HepG2 (cell line): ENCODE data around the gene LRBA. TPM values are rescaled to one million over a fixed set of nuclear protein-coding genes. Genes with fewer than 3 reads are reported as not detected.

Experiments used
- ATAC-seq: fragments of 200-7000 bp; cut with Tn5 transposase; 3 replicates; pipeline ENCODE4 v1.9.1; 2020; ENCODE audit warnings: mild to moderate bottlenecking, moderate library complexity
- BruUV-seq: library from RNA; stranded (reverse); fragments of 400-500 nt; replicated peaks from 2 replicates; lab custom pipeline; 2021; lab: Mats Ljungman, UMichigan
- CTCF ChIA-PET: fragments of 300-600 bp; formaldehyde crosslinking; extraction: SDS; loops from one replicate; lab custom pipeline; 2021; ENCODE audit warnings: low total read pairs, inconsistent platforms, low intra/inter-chr PET ratio; lab: Yijun Ruan, JAX
- POLR2A ChIA-PET: fragments of 350-600 bp; sonication (Branson Sonifier 250); formaldehyde crosslinking; loops from one replicate; lab custom pipeline; 2020; ENCODE audit warnings: antibody characterized with exemption, inconsistent platforms; lab: Yijun Ruan, JAX
- DNase-seq: peaks from one replicate; pipeline ENCODE4 v3.0.0-alpha.2; 2015; ENCODE audit warnings: low spot score
- FAIRE-seq: peaks from 3 replicates; lab custom pipeline; 2011; peaks lifted over from hg19 to GRCh38; lab: Jason Lieb, UNC
- H2AFZ ChIP-seq: one replicate; pipeline ENCODE4 v1.6.1; 2011; ENCODE audit warnings: low read length, inconsistent platforms
- H3K27ac ChIP-seq: fragments of 300-600 bp; 3 replicates; pipeline ENCODE4 v1.8.0; 2011; ENCODE audit warnings: mixed run types, mild to moderate bottlenecking, mixed read lengths, low read length, inconsistent platforms; ENCODE audit not compliant: insufficient read depth; ENCODE audit errors: extremely low read length
- H3K27me3 ChIP-seq, 2 experiments: fragments of 200-600 bp in 1 of 2; 2 replicates in 1 of 2; 3 replicates in 1 of 2; pipeline versions ENCODE4 v1.6.0 to v1.8.0; 2011; ENCODE audit warnings: low read length in 2 of 2, mild to moderate bottlenecking in 2 of 2, moderate library complexity in 2 of 2, inconsistent platforms in 1 of 2; ENCODE audit not compliant: insufficient read depth in 2 of 2, control insufficient read depth in 1 of 2
- H3K36me3 ChIP-seq, 2 experiments: fragments of 200-600 bp in 1 of 2; replicated peaks in 1 of 2; 2 replicates in 1 of 2; 3 replicates in 1 of 2; pipeline versions ENCODE4 v1.5.1 to v1.8.0; 2011; ENCODE audit warnings: low read length in 2 of 2, inconsistent platforms in 1 of 2; ENCODE audit not compliant: insufficient read depth in 2 of 2, control insufficient read depth in 1 of 2
- H3K4me1 ChIP-seq: 2 replicates; pipeline ENCODE4 v1.5.1; 2012; ENCODE audit warnings: low read length, inconsistent platforms; ENCODE audit not compliant: insufficient read depth
- H3K4me2 ChIP-seq: 2 replicates; pipeline ENCODE4 v1.6.0; 2011; ENCODE audit warnings: low read depth, low read length, inconsistent platforms
- H3K4me3 ChIP-seq, 3 experiments: fragments of 200-600 bp in 1 of 3; sonication (generic), shearing (Covaris generic) in 1 of 3; replicated peaks in 1 of 3; 2 replicates each; pipeline ENCODE4 v1.5.1; 2011 to 2016; ENCODE audit warnings: low read length in 3 of 3, inconsistent platforms in 2 of 3, low read depth in 2 of 3, mild to moderate bottlenecking in 2 of 3, control low read depth in 1 of 3, mixed read lengths in 1 of 3; ENCODE audit not compliant: insufficient read depth in 1 of 3
- H3K79me2 ChIP-seq: one replicate; pipeline ENCODE4 v1.6.1; 2011; ENCODE audit warnings: low read length, inconsistent platforms; ENCODE audit not compliant: insufficient read depth
- H3K9ac ChIP-seq: 2 replicates; pipeline ENCODE4 v1.6.0; 2011; ENCODE audit warnings: mild to moderate bottlenecking, low read depth, low read length, inconsistent platforms; ENCODE audit not compliant: insufficient read depth
- H3K9me3 ChIP-seq: 2 replicates; pipeline ENCODE4 v1.5.1; 2012; ENCODE audit warnings: mild to moderate bottlenecking, low read length
- H4K20me1 ChIP-seq: 2 replicates; pipeline ENCODE4 v1.6.0; 2011; ENCODE audit warnings: inconsistent platforms, mild to moderate bottlenecking, low read length, moderate library complexity; ENCODE audit not compliant: insufficient read depth
- ARNT ChIP-seq: fragments of 450-650 bp; IDR thresholded peaks from 2 replicates; pipeline ENCODE4 v1.6.1; 2017
- CBFB ChIP-seq: sonication (generic); formaldehyde crosslinking; IDR thresholded peaks from 2 replicates; pipeline ENCODE4 v1.4.0; 2020; ENCODE audit warnings: missing genetic modification reagents
- FOSL1 ChIP-seq: sonication (generic); formaldehyde crosslinking; IDR thresholded peaks from 2 replicates; pipeline ENCODE4 v1.9.0; 2021; ENCODE audit warnings: missing genetic modification reagents, borderline replicate concordance
- GATAD1 ChIP-seq: IDR thresholded peaks from 2 replicates; pipeline ENCODE4 v1.6.1; 2016; ENCODE audit warnings: missing genetic modification reagents, missing compliant biosample characterization
- GLMP ChIP-seq: sonication (generic); formaldehyde crosslinking; IDR thresholded peaks from 2 replicates; pipeline ENCODE4 v1.9.0; 2021; ENCODE audit warnings: missing genetic modification reagents, mild to moderate bottlenecking, borderline replicate concordance
- HOXA5 ChIP-seq: sonication (generic); formaldehyde crosslinking; IDR thresholded peaks from 2 replicates; pipeline ENCODE4 v1.4.0; 2020; ENCODE audit warnings: missing genetic modification reagents
- NPAS2 ChIP-seq: sonication (generic); formaldehyde crosslinking; IDR thresholded peaks from 2 replicates; pipeline ENCODE4 v1.8.0; 2022; ENCODE audit warnings: mild to moderate bottlenecking, missing genetic modification reagents, borderline replicate concordance
- SMC3 ChIP-seq: IDR thresholded peaks from 2 replicates; pipeline ENCODE4 v1.6.1; 2011; ENCODE audit warnings: low read length, improper control_type of control experiment
- SNRNP70 ChIP-seq: fragments of 200-400 bp; formaldehyde crosslinking; IDR thresholded peaks from 2 replicates; pipeline ENCODE4 v1.6.1; 2017; ENCODE audit warnings: mild to moderate bottlenecking, low read depth, low read length, moderate library complexity
- TAF15 ChIP-seq: fragments of 200-400 bp; formaldehyde crosslinking; IDR thresholded peaks from one replicate; pipeline ENCODE4 v1.6.1; 2018; ENCODE audit warnings: mild to moderate bottlenecking, low read depth, low read length; ENCODE audit not compliant: poor library complexity, severe bottlenecking
- TRIM24 ChIP-seq: sonication (generic); formaldehyde crosslinking; IDR thresholded peaks from 2 replicates; pipeline ENCODE4 v1.8.0; 2022; ENCODE audit warnings: mild to moderate bottlenecking, missing genetic modification reagents
- ZNF143 ChIP-seq: sonication (generic); formaldehyde crosslinking; IDR thresholded peaks from 2 replicates; pipeline ENCODE4 v1.4.0; 2020; ENCODE audit warnings: missing genetic modification reagents
- ZNF564 ChIP-seq: sonication (generic); formaldehyde crosslinking; IDR thresholded peaks from 2 replicates; pipeline ENCODE4 v1.8.1; 2023; ENCODE audit warnings: mild to moderate bottlenecking, missing genetic modification reagents
- ZNF720 ChIP-seq: sonication (generic); formaldehyde crosslinking; IDR thresholded peaks from 2 replicates; pipeline ENCODE4 v1.4.0; 2020; ENCODE audit warnings: missing genetic modification reagents
- ZNF737 ChIP-seq: sonication (generic); formaldehyde crosslinking; IDR thresholded peaks from 2 replicates; pipeline ENCODE4 v1.5.0; 2020; ENCODE audit warnings: missing genetic modification reagents, mild to moderate bottlenecking, borderline replicate concordance
- WGBS: methylation state at CpG from one replicate; pipeline ENCODE4 v1.1.6; 2017; ENCODE audit warnings: low lambda C conversion rate; 5-methylcytosine and 5-hydroxymethylcytosine counted together
- in situ Hi-C: cut with HindIII; loops from 2 replicates; pipeline ENCODE4 v1.10.0; 2017; ENCODE audit warnings: low pct_unique_long_range_greater_than_20kb; ENCODE audit not compliant: extremely low pct_ligation_motif_present
- intact Hi-C: fragments of 100-400 bp; cut with micrococcal nuclease; formaldehyde crosslinking; loops from one replicate; pipeline ENCODE4 v1.10.0; 2022; ENCODE audit not compliant: unreplicated experiment
- polyA plus RNA-seq, 8 experiments: library from polyadenylated mRNA; depleted of rRNA in 3 of 8; stranded (reverse) in 7 of 8; unstranded in 1 of 8; fragments of >200 nt; fragmentation: Illumina TruSeq in 4 of 8; extraction: Trizol in 4 of 8; gene quantifications; 2 replicates each; pipeline versions ENCODE4 v1.2.1 to v1.2.3, GENCODE V29; 2011 to 2016; ENCODE audit warnings: low read depth in 4 of 8, missing spikeins in 1 of 8, mixed read lengths in 1 of 8; ENCODE audit not compliant: insufficient read depth in 1 of 8
- total RNA-seq, 5 experiments: library from RNA; depleted of rRNA; stranded (reverse); fragments of >200 nt; fragmentation: Illumina TruSeq; extraction: Trizol; gene quantifications; 2 replicates each; pipeline ENCODE4 v1.2.3, GENCODE V29; 2016; ENCODE audit warnings: low read depth in 1 of 5
- TF ChIP-seq, protein P1 (sequence below): sonication (generic); formaldehyde crosslinking; IDR thresholded peaks from 2 replicates; pipeline ENCODE4 v1.8.0; 2022; ENCODE audit warnings: mild to moderate bottlenecking, missing genetic modification reagents, moderate library complexity
- TF ChIP-seq, protein P2 (sequence below): sonication (generic); formaldehyde crosslinking; IDR thresholded peaks from 2 replicates; pipeline ENCODE4 v1.4.0; 2020; ENCODE audit warnings: missing genetic modification reagents
- TF ChIP-seq, protein P3 (sequence below): sonication (generic); formaldehyde crosslinking; IDR thresholded peaks from 2 replicates; pipeline ENCODE4 v1.4.0; 2020; ENCODE audit warnings: missing genetic modification reagents

Gene LRBA
- total and polyA plus RNA-seq, 2 of the 13 experiments (the other 11 are each of a cell fraction or from before 2014, with no cell fraction given), result 21.0 to 37.2 TPM

DNA sequence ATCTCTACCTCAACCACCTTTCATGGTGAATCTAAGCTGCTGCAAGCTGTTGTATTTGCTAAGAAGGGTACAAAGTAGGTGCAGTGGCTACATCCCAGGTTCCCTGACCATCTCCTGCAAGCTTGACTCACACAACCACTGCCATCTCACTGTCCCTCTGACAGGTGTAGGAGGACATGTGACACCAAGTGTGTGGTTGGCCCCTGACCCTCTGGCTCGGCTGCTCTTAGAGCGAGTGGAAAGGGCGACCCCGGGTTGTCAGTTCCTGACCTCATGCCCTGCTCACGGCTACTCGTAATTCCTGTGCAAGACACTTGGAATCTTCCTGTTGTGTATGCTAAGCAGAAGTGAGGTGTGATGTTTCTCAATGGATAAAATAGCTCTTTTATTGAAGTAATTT is 752.5 kb downstream of the LRBA start (continued):
- TF ChIP-seq CBFB (CRISPR knock-in tag) (no peak), ZNF720 (no peak), TRIM24 (CRISPR knock-in tag) (no peak), ZNF143 (CRISPR knock-in tag) (no peak), SMC3 (no peak), GLMP (CRISPR knock-in tag) (no peak)
- TF ChIP-seq, protein P1, sequence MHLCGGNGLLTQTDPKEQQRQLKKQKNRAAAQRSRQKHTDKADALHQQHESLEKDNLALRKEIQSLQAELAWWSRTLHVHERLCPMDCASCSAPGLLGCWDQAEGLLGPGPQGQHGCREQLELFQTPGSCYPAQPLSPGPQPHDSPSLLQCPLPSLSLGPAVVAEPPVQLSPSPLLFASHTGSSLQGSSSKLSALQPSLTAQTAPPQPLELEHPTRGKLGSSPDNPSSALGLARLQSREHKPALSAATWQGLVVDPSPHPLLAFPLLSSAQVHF (CRISPR knock-in tag), result no peak

DNA sequence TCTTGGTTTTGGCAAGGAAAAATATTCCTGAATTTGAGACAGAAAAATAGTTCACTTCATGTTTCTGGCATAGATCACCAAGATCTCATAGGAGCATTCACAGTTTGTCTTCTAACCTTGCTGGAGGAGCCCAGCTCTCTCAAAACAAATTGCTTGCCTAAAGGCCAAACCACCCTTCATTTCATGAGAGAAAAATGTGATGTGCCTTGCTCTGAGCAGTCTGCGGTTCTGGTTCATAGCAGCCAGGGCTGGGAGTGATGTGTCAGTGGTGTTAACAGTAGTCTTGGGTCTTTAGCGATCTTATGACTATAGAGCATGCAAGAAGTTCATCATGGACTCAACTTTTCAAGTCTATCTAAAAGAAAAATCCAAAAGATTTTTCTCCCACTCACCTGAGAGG is 753.5 kb downstream of the LRBA start:
- 100% methylated on average over 2 of the region's 2 CpGs for WGBS
- Histone ChIP-seq H3K36me3 (peaks cover 0 to 2% of the 10 kb centered on the region in 2 experiments; a peak in 1 of 5 replicates), H4K20me1 (no peaks in the 10 kb centered on the region), H2AFZ (no peak overlapping the region), H3K27me3 (no peaks in the 10 kb centered on the region), H3K4me2 (no peak overlapping the region), H3K4me1 (peaks cover 53% of the 10 kb centered on the region), H3K79me2 (no peaks in the 10 kb centered on the region), H3K9me3 (no peaks in the 10 kb centered on the region), H3K4me3 (no peak overlapping the region), H3K9ac (no peak overlapping the region), H3K27ac (no peak overlapping the region)
- no TSS peak for BruUV-seq
- POLR2A ChIA-PET, result no interaction called here
- no peak for DNase-seq
- in situ Hi-C loops, result no loop called here
- CTCF ChIA-PET, result no interaction called here
- no peak for ATAC-seq
- FAIRE-seq, result no peak
- intact Hi-C loops, result no loop called here
- TF ChIP-seq, protein P2, sequence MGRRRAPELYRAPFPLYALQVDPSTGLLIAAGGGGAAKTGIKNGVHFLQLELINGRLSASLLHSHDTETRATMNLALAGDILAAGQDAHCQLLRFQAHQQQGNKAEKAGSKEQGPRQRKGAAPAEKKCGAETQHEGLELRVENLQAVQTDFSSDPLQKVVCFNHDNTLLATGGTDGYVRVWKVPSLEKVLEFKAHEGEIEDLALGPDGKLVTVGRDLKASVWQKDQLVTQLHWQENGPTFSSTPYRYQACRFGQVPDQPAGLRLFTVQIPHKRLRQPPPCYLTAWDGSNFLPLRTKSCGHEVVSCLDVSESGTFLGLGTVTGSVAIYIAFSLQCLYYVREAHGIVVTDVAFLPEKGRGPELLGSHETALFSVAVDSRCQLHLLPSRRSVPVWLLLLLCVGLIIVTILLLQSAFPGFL (CRISPR knock-in tag), result no peak
- TF ChIP-seq FOSL1 (CRISPR knock-in tag), result no peak
- TF ChIP-seq NPAS2 (CRISPR knock-in tag), result no peak
- TF ChIP-seq, protein P3, sequence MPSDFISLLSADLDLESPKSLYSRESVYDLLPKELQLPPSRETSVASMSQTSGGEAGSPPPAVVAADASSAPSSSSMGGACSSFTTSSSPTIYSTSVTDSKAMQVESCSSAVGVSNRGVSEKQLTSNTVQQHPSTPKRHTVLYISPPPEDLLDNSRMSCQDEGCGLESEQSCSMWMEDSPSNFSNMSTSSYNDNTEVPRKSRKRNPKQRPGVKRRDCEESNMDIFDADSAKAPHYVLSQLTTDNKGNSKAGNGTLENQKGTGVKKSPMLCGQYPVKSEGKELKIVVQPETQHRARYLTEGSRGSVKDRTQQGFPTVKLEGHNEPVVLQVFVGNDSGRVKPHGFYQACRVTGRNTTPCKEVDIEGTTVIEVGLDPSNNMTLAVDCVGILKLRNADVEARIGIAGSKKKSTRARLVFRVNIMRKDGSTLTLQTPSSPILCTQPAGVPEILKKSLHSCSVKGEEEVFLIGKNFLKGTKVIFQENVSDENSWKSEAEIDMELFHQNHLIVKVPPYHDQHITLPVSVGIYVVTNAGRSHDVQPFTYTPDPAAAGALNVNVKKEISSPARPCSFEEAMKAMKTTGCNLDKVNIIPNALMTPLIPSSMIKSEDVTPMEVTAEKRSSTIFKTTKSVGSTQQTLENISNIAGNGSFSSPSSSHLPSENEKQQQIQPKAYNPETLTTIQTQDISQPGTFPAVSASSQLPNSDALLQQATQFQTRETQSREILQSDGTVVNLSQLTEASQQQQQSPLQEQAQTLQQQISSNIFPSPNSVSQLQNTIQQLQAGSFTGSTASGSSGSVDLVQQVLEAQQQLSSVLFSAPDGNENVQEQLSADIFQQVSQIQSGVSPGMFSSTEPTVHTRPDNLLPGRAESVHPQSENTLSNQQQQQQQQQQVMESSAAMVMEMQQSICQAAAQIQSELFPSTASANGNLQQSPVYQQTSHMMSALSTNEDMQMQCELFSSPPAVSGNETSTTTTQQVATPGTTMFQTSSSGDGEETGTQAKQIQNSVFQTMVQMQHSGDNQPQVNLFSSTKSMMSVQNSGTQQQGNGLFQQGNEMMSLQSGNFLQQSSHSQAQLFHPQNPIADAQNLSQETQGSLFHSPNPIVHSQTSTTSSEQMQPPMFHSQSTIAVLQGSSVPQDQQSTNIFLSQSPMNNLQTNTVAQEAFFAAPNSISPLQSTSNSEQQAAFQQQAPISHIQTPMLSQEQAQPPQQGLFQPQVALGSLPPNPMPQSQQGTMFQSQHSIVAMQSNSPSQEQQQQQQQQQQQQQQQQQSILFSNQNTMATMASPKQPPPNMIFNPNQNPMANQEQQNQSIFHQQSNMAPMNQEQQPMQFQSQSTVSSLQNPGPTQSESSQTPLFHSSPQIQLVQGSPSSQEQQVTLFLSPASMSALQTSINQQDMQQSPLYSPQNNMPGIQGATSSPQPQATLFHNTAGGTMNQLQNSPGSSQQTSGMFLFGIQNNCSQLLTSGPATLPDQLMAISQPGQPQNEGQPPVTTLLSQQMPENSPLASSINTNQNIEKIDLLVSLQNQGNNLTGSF (CRISPR knock-in tag), result no peak
- TF ChIP-seq SNRNP70, result no peak
- no peak for TF ChIP-seq ARNT
- no peak for TF ChIP-seq ZNF737 (CRISPR knock-in tag)
- TF ChIP-seq GATAD1 (CRISPR knock-in tag), result no peak
- no peak for TF ChIP-seq ZNF564 (CRISPR knock-in tag)
- no peak for TF ChIP-seq HOXA5 (CRISPR knock-in tag)
- no peak for TF ChIP-seq TAF15
